GM19455 (cell line): ENCODE results near the gene CSTF1.
A peak's percentile ranks its signal among the peaks of the same experiment; 100 is the strongest.
"Not testable (repeated sequence)": the region's sequence is repeated elsewhere in the genome, so short reads cannot be mapped to it uniquely, and the experiment has no call there.

Experiments used
- ATAC-seq: cut with Tn5 transposase; IDR thresholded peaks from one replicate; pipeline ENCODE4 v1.9.1; 2021; ENCODE audit not compliant: unreplicated experiment

The CSTF1 gene

DNA sequence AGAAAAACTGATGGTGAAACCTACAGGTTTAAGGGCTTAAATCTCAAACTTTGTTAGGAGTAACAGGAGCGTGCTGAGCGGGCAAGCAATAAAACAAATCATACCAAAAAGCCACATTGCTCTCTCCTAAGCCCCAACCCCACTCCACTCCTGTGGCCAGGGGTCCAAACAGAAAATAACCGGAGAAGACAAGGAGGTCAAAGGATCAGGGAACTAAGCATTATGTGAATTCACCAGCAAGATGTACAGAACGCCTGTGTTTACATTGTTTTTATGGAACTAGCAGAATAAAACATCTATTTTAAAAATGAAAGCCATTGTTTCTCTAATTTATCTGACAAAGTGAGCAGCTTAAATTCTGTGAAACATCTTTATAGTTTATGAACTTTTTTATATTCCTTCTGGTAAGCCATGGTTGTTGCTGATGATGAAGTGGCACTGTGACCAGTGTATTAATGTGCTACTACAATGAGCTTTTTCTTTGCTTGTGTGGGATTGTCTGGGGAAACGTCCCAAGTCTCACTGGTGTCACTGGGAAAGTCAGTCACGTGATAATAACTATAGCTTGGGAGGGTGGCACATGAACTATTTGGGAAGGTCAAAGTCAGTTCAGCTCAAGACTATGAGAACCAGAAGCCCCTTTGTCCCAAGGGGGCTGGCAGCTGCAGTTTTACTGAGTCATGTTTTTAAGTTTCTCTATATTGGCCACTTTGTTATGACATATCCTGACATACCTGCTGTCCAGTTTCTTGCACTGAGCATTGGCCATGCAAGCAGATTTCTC lies 23.9 kb upstream of the CSTF1 start:
- ATAC-seq = no peak

DNA sequence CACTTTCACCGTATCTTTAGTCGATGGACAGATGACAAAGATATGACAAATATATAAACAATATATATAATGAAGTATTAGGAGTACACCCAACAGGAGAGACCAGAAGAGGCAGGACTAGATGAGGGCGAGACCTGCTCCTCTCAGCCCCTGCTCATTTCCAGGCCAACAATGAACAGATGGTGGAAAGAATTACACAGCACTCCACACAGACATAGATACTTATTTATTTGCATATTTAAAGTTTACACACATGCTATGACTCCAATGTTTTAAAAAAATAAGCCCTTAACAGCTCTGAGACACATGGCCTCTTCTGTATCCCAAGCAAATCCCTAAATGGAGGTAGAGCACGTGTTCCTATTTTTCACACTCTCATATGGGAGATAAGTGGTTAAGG lies 23.3 kb upstream of the CSTF1 start:
- no peak for ATAC-seq

DNA sequence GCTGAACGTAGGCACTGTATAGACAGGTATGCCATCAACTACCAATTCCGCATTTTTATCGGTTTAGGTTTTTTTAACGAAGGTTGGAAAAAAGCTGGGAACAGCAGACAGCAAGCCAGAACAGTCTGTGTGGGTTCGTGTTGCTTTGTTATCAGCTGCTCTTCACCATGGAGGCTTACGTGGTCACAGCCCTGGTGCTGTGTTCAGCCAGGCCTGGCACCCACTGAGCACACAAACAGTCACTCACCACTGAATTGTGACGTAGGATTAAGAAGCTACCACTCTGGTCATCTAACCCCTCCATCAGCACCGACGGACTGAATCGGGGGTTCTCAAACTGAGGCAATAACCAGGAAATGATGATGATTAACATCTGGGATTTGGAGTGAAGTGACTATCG lies 20.5 kb upstream of the CSTF1 start:
- ATAC-seq = no peak

DNA sequence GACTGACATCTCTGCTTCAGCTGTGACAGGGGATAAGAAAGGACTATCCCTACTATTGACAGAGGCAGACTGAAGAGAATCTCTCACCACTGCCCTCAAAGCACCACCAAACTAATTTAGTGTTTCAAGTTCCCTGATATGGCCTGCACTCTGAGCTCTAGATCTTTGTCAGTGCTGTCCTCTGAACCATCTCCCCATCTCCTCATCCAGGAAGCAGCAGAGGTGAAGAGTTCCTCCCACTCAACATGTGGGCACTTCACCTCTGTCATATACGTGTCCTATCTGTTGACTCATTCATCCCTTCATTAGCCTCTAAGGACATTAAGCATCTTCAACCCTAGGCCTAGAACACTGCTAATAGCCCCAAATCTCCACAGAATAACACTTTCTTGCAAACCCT lies 19.6 kb upstream of the CSTF1 start:
- ATAC-seq = no peak

DNA sequence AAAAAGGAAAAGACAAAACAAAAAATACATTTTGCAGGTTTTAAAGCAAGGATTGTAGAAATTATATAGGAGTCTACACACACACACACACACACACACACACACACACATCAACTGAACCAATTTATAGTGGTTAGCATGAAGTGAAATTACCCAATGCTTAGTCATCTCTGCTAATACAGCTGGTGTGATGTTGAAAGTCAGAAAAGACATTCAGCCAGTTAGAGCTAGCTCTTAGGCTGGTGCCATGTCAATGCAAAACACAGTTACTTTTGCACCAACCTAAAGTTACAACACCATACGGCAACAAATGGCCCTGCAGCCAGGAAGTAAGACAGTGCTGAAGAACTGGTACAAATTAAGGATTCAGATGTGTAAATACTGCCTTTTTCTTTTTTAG lies 18.5 kb upstream of the CSTF1 start:
- no peak for ATAC-seq

DNA sequence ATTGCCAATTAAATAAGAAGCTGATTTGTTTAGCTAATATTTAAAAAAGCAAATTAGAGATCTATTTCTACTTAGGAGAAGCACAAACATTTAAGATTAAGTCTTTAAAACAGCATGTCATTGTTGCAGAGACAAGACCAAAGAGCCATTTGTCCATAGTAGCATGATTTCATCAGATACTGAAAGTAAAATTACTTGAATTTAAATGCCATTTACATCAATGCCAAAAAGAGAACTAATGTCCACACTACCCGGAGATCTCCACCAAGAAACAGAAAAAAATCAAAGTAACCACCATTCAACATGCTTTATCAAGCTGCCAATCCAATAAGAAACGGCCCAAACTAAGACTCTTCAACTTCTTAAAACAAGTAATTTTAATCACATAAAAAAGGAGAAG lies 16.1 kb upstream of the CSTF1 start:
- ATAC-seq = no peak

DNA sequence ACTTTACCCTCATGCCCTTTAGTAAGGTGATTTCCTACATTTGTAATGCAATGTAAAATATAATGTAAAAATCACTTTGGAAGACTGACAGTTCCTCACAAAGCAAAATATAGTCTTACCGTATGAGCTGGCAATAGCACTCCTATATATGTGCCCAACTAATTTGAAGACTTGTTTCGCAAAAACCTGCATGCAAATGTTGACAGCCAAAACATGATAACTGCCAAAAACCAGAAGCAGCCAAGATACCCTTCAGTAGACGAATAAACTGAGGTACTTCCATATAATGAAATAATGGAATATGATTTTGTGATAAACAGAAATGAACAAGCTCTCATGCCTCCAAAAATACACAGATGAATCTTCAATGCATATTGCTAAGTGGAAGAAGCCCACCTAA lies 14.1 kb upstream of the CSTF1 start:
- no peak for ATAC-seq

DNA sequence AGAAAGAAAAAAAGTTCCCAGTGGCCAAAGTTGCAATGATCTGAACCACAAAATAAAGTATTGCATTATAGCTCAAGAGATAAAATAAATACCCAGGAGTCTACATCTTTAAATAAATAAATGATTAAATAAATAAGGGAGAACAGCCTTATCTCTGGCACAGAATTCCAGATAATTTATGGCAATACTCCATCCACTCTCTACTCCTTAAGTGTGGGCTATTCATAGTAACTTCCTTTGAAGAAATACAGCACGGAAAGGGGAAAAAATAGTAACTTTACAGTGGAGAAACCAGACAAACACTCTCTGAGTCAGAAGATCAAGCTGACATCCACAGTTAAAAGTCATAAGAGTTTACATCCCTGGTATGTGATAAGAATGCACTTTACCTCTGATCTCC lies 12.1 kb upstream of the CSTF1 start:
- ATAC-seq = no peak

DNA sequence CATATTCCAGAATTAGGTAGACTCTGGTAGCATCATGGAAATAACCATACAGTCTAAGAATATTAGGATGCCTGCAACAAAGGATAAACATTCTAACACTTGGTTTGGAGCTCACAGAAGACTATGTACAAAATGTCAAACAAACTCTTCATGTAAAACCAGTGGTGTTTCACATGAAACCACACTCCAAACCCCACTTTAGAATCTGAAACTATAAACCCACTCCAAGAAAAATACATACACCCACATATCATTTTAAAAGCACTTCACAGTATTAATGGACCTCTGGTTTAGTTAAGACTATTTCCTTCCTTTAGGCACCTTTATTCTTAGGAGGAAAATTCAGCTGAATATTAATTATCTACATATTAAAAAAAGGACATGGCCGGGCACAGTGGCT lies 10.9 kb upstream of the CSTF1 start:
- no peak for ATAC-seq

DNA sequence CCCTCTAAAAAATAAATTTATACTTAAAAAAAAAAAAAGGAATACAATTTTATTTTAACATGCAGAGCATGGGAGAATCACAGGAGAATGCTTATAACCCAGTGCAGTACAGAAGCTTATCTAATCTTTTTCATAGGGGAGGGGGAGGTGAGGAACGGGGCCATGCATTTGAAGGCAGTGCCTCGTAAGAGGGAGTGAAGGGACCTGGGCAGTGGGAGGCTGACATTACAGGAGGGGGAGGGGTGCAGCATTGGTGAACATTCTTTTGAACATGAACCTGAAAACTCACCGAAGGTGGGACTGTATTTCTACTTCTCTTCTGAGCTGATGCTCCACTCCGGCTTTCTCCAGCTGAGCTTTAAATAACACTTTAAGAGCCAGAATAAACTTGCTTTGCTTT lies 9.7 kb upstream of the CSTF1 start:
- ATAC-seq = no peak

DNA sequence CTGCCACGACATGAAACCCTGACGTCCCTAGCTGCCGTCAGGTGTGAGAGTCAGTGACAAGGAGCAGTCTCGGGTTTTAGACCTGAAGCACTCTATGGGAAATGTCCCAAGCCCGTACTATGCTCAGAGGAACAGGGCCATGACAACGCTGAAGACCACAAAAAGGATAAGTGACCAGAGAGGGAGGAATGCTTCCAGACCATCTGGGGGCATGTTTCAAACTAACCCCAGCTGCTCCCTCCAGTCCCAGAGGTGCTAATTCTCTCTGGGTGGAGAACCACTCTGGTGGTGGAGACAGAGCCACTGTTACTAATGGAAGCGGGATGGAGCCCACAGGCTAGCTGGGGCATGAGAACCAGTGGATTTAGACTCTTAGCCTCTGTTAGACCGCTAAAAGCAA lies 9.1 kb upstream of the CSTF1 start:
- ATAC-seq = no peak

DNA sequence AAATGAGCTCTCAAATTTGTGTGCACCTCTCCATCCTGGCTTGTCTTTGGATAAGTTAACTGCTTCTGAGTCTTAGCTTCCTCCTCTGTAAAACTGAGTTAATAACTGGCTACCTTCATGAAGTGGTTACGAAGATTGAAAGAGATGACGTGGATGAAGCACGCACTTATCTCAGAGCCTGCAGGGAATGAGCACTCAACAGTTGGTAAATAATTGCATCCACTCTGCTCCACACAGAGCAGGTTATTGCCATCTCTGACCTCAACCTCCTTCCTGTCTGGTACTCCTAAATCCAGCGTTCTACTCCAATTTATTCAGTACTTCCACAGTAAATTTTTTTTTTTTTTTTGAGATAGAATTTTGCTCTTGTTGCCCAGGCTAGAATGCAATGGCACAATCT lies 7.3 kb upstream of the CSTF1 start:
- no peak for ATAC-seq

DNA sequence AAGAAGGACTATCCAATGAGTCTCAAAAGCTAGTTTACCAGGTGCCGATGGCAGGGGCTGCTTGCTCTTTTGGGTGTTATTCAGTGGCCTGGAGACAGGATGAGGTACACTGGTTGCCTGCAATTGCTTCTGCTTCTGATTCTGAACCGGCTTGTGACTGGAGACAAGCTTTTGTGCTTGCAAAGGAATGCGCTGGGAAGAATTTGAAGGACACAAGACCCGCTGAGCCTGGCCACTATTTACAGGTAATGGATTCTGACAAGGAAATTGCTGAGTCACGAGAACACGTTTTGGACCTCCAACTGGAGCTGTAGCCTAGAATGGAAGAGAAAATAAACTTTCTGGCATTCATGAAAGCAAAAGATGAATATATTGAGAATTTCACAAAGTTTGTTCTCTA lies 6.2 kb upstream of the CSTF1 start:
- ATAC-seq = no peak

DNA sequence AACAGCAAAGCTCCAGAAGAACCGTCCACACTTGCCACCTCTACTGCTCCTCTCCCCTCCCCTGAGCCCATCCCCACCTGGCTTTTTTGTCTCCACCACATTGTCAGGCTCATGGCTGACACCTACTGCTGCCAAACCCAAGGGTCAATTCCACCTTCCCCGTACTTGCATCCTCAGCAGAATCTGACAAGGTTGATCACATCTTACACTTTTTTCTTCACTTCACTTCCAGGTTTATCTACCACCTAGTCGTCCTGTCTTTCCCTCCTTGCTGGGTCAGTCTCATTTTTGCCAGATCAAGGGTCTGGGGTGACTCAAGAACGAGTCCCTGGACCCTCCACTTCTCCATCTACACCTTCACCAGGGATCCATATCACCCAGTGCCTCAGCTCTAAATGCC lies 3.6 kb upstream of the CSTF1 start:
- no peak for ATAC-seq

DNA sequence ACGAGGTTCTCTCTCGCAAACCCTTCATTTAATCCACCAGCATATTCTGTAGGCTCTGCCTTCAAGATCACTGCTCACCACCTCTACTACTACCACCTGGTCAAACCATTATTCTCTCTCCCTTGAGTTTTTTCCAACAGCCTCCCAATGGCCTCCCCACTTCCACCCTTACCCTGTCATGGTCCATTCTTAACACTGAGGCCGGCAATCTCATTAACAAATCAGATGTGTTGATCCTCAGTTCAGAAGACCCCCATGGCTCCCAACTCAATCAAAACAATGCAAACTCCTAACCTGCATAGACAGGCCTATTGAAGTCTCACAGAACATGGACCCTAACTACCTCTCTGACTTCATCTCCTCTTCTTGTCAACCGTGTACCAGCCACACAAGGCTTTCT lies 2.6 kb upstream of the CSTF1 start:
- no peak for ATAC-seq

DNA sequence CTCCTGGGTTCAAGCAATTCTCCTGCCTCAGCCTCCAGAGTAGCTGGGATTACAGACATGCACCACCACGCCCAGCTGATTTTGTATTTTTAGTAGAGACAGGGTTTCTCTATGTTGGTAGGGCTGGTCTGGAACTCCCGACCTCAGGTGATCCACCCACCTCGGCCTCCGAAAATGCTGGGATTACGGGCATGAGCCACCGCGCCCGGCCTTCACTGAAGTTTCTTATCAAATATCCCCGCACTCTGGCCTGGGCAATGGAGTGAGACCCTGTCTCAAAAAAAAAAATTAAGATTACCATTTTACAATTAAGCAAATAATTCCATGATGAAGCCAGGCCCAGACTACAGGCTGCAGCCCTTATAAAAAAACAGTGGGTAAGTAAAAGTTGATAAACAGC lies 2.0 kb upstream of the CSTF1 start:
- not testable (repeated sequence) for ATAC-seq

DNA sequence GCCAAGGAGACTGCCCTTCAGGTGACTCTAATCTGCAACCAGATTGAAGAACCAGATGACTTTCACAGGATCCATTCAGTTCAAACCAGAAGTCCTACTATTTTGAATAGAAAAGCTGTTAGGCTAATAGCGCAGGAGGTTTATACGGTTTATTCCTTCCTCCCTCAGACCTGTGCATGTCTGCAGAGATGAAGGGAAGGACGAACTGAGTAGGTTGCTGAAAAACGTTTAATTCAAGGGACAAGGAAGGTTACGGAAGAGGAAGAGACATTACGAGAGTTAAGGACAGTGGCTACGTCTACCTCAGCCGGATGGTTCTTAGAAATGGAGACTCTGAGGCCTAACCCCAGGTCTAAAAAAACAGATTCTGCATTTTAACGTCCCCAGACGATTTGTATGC lies 1.4 kb upstream of the CSTF1 start:
- no peak for ATAC-seq

DNA sequence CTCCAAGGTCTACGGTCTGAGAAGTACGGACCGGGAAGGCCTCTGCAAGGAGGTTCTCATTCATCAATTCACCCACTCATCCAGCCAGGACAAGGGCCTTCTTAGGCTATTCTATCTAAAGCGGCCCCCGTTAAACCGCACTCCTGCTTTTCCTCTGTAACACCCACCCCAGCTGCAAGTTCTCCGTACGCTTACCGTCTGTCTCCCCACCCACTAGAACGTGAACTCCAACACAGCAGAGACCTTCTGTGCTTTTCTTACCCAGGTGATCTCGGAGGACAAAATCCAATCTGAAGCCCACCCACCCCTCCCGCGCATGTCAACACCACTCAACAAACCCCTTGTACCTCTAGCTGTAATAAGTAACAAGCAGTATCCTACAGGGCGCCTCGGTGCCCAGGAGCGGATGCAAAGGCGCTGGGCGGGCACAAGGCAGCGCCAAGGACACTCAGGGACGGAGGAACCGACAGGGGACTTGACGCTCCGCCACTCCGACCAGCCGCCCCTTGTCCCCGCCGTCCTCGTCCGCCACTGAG lies 781 bp upstream of the CSTF1 start:
- peak; percentile 38 for ATAC-seq

DNA sequence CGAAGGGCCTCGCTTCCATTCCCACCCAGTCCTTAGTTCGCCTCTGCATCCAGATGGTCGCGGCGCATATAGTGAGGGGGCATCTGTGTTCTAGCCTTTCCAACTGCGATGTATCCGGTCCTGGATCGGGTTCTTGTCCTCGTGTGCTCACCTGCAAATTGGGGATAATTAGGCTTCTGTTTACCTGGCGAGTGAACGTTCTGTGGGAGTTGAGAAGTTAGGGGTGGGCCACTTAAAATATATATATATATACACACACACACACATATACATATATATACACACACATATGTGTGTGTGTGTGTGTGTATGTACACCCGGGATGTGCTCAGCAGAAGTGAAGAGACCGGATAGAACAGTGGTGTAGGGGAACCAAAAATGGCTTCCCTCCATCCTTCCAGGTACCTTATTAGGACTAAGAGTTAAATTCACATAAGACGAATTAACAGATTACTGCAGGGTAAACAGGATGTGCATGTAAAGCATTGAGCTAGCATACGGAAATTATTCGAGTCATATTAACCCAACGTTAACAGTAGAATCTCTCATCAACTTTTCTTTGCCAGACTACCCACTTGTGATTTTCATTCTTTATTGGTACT lies 537 bp downstream of the CSTF1 start:
- ATAC-seq = no peak

DNA sequence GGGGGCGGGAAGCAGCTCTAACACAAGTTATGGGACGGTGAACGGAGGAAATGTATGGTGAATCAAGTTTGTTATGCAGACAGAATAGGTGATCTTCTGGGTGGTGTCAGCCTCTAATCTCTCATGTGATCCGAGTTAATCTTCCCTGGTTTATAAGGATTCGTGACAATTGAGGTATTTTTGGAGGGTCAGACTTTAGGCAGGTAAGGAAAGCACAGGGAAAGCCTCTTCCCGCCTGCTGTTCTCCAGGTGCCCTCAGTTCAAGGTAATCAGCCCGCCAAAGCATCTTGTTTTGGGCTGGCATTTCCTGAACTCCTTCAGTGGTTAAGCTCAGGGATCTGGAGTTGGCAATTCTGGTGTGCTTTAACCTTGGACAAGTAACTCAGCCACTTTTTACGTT lies 1.2 kb downstream of the CSTF1 start:
- no peak for ATAC-seq

DNA sequence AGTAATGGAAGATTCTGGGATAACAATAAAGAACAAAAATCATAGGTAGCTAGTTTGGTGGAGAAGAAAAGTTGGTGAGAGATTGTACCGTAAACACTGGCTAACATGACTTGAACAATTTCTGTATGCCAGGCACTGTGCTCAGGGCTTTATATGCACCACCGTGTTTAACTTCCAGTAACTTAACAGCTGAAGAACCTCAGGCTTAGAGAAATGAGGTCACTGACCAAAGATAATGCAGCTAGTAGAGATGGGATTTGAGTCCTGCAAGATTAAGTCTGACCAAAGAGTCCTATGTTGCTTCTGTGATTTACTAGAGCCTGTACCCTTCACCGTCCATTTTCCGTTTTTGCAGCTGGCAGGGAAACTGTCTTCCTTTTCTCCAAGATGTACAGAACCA lies 2.7 kb downstream of the CSTF1 start:
- no peak for ATAC-seq

DNA sequence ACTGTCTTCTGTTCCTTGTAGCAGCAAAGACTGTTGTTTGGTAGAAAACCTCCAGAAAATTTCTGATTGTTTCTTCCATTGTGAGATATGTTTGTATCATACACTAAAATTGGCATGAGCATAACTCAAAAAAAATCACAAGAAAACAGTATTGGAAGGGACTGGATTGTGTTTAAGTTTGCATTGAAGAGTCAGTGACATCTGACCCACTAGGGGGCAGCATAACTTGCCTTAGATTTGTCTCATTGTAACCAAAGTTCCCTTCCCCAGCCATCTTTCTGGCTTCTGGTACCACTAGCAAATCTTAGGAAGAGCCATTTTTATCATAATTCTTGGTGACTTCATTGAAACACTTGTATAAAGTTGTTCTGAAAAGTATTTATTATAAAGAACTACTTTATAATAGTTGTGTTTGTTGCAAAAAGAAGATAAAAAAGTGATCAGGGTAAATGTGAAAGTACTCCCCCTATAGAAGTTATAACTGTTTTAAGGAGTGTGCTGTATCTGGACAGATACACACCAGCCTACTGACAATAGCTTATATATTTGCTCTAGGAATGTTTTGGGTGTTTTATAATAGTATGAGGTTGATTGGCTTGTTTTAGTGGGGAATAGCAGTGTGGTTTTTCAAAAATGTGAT lies 7.7 kb downstream of the CSTF1 start:
- peak; percentile 59 for ATAC-seq
